Prostate gland (tissue), 2 donors: ENCODE measurements around the gene DSCAM.

Source experiments
- CTCF ChIP-seq, 4 experiments: fragments of 200-600 bp in 2 of 4; fragments of 450-650 bp in 2 of 4; sonication (generic) in 2 of 4; IDR thresholded peaks; 1 replicate in 3 of 4; 2 replicates in 1 of 4; pipeline ENCODE4 v1.5.1; 2016 to 2019; ENCODE audit warnings: antibody characterized with exemption in 4 of 4, mild to moderate bottlenecking in 2 of 4, moderate library complexity in 2 of 4
- POLR2A ChIP-seq: fragments of 450-650 bp; IDR thresholded peaks from one replicate; pipeline ENCODE4 v1.6.1; 2016; ENCODE audit warnings: antibody characterized with exemption, mild to moderate bottlenecking
- POLR2AphosphoS5 ChIP-seq: sonication (generic); formaldehyde crosslinking; IDR thresholded peaks from one replicate; pipeline ENCODE4 v1.6.1; 2017; ENCODE audit warnings: antibody characterized with exemption

- TF ChIP-seq POLR2A (no peak), POLR2AphosphoS5 (no peak), CTCF (IDR thresholded peaks at IDR 0.05) (no peak)
These were observed 381.6 kb downstream of the DSCAM start for GRCh38 chr21:40465382-40465781.
